ENCODE measurements around the gene FEZF2. TPM values are rescaled to one million over a fixed set of nuclear protein-coding genes. Genes with fewer than 3 reads are reported as not detected.

The FEZF2 gene
- total and polyA plus RNA-seq, 2 of the 8 experiments (the other 6 are each of a cell fraction or from before 2014, with no cell fraction given): 0.06 TPM; not detected in 1

DNA sequence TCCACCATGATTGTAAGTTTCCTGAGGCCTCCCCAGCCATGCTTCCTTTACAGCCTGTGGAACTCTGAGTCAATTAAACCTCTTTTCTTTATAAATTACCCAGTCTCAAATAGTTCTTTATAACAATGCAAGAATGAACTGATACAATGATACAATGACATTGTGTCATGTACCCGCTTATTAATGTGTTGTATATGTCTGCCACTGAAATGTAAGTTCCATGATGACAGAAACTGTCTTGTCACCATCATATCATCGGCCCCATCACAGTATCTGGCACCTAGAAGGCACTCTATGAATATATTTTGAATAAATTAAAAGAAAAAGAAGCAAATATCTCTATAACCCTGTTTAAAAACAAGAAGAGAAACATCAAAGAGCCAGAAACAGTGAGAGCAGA is 29.6 kb downstream of the FEZF2 start:
- H3K56ac ChIP-seq (replicated peaks; ENCODE audit: insufficient read length, low read depth, low read length): no peak overlapping the region
- no peaks in the 10 kb centered on the region for H3K79me1 ChIP-seq (ENCODE audit: low read depth, low read length)
- H2BK5ac ChIP-seq (ENCODE audit: low read depth, low read length): no peak overlapping the region
- H3K18ac ChIP-seq (ENCODE audit: extremely low read depth, low read length): no peak overlapping the region
- ChIA-PET CTCF (ENCODE audit: partially characterized antibody) (no interaction called here), POLR2A (ENCODE audit: partially characterized antibody) (no interaction called here)
- H4K5ac ChIP-seq (ENCODE audit: insufficient read length, low read depth, low read length): no peak overlapping the region
- H2AFZ ChIP-seq (ENCODE audit: low read length): no peak overlapping the region
- H3K79me2 ChIP-seq (ENCODE audit: control insufficient read depth in 1 of 2, insufficient read depth in 2 of 2, low read length in 2 of 2): no peaks in the 10 kb centered on the region
- H2BK12ac ChIP-seq (ENCODE audit: low read depth, low read length): no peak overlapping the region
- no peak overlapping the region for H3K4me2 ChIP-seq (ENCODE audit: insufficient read depth in 1 of 2, low read depth in 2 of 2, low read length in 2 of 2)
- WGBS, 2 experiments (ENCODE audit: extremely low coverage in 1 of 2, insufficient coverage in 1 of 2, insufficient read length in 1 of 2, insufficient replicate concordance in 2 of 2, low coverage in 1 of 2, low lambda C conversion rate in 2 of 2, missing lambda C conversion rate in 1 of 2): 87% methylated on average over 2 of the region's 2 CpGs; no CpG with 5 or more reads in 1 of the 2 experiments
- no peak overlapping the region for H2BK15ac ChIP-seq (ENCODE audit: low read length)
- no peaks in the 10 kb centered on the region for H3K23me2 ChIP-seq (ENCODE audit: low read depth, low read length)
- DNase-seq (ENCODE audit: low read depth in 1 of 2, low spot score in 2 of 2) (no peak), FAIRE-seq (no peak)
- no peaks in the 10 kb centered on the region for H3K36me3 ChIP-seq (ENCODE audit: control insufficient read depth in 2 of 4, insufficient read depth in 4 of 4, low read length in 3 of 4)
- no peaks in the 10 kb centered on the region for H4K20me1 ChIP-seq (replicated peaks in 1 of 2; ENCODE audit: control insufficient read depth in 1 of 2, insufficient read depth in 2 of 2, low read length in 2 of 2)
- H3K4me1 ChIP-seq (replicated peaks in 1 of 4; ENCODE audit: control insufficient read depth in 3 of 4, insufficient read depth in 4 of 4, low read length in 3 of 4): no peaks in the 10 kb centered on the region
- no peak overlapping the region for H3K4me3 ChIP-seq (ENCODE audit: extremely low read depth in 1 of 4, insufficient read depth in 2 of 4, low read depth in 3 of 4, low read length in 4 of 4)
- H3K9me3 ChIP-seq (ENCODE audit: insufficient read depth in 2 of 2, low read depth in 1 of 2, low read length in 1 of 2): no peaks in the 10 kb centered on the region
- no peak overlapping the region for H4K8ac ChIP-seq (ENCODE audit: extremely low read depth, insufficient read depth, low read length)
- no peak overlapping the region for H3K23ac ChIP-seq (ENCODE audit: insufficient read length)
- H2BK120ac ChIP-seq (replicated peaks; ENCODE audit: low read depth, low read length): no peak overlapping the region
- H2AK5ac ChIP-seq (ENCODE audit: low read depth, low read length): no peak overlapping the region
- no peak overlapping the region for H3K27ac ChIP-seq (ENCODE audit: low read depth, low read length)
- no peak overlapping the region for H3K9ac ChIP-seq (replicated peaks in 1 of 4; ENCODE audit: extremely low read depth in 1 of 4, low read depth in 3 of 4, low read length in 3 of 4)
- H3K27me3 ChIP-seq (replicated peaks in 1 of 4; ENCODE audit: control insufficient read depth in 3 of 4, extremely low read depth in 1 of 4, insufficient read depth in 3 of 4, low read length in 3 of 4): no peaks in the 10 kb centered on the region
- no peak overlapping the region for H4K91ac ChIP-seq (replicated peaks; ENCODE audit: insufficient read length, low read length)
- no peak overlapping the region for H2BK20ac ChIP-seq (ENCODE audit: low read length)
- H3K4ac ChIP-seq (replicated peaks; ENCODE audit: insufficient read length, low read depth, low read length): no peak overlapping the region
- H3K14ac ChIP-seq (ENCODE audit: insufficient read length): no peak overlapping the region
- no peak for TF ChIP-seq EGR1 (IDR thresholded peaks at IDR 0.05; ENCODE audit: borderline replicate concordance, low read depth, low read length)
- TF ChIP-seq JUND (IDR thresholded peaks at IDR 0.05; ENCODE audit: low read length): no peak
- TF ChIP-seq, protein P1, sequence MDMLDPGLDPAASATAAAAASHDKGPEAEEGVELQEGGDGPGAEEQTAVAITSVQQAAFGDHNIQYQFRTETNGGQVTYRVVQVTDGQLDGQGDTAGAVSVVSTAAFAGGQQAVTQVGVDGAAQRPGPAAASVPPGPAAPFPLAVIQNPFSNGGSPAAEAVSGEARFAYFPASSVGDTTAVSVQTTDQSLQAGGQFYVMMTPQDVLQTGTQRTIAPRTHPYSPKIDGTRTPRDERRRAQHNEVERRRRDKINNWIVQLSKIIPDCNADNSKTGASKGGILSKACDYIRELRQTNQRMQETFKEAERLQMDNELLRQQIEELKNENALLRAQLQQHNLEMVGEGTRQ (IDR thresholded peaks at IDR 0.05; ENCODE audit: low read length): no peak
